Astrocyte (in vitro differentiated cells and primary cell): ENCODE data around the gene STXBP2. TPM values are rescaled to one million over a fixed set of nuclear protein-coding genes. Genes with fewer than 3 reads are reported as not detected.

Experiments used
- DNase-seq: peaks from one replicate; pipeline ENCODE4 v3.0.0-alpha.2; 2010; ENCODE audit warnings: low read depth
- FAIRE-seq: peaks from 2 replicates; lab custom pipeline; 2011; peaks lifted over from hg19 to GRCh38; lab: Jason Lieb, UNC
- H2AFZ ChIP-seq: 2 replicates; pipeline ENCODE4 v1.6.0; 2012; ENCODE audit warnings: low read depth, low read length, inconsistent platforms
- H3K27ac ChIP-seq: 2 replicates; pipeline ENCODE4 v1.5.1; 2011; ENCODE audit warnings: low read depth, low read length, inconsistent platforms
- H3K27me3 ChIP-seq: 2 replicates; pipeline ENCODE4 v1.6.0; 2011; ENCODE audit warnings: low read length, inconsistent platforms; ENCODE audit not compliant: insufficient read depth
- H3K36me3 ChIP-seq: 2 replicates; pipeline ENCODE4 v1.5.1; 2011; ENCODE audit warnings: low read length, inconsistent platforms; ENCODE audit not compliant: insufficient read depth
- H3K4me1 ChIP-seq: 2 replicates; pipeline ENCODE4 v1.5.1; 2011; ENCODE audit warnings: low read length, inconsistent platforms; ENCODE audit not compliant: insufficient read depth
- H3K4me2 ChIP-seq: 2 replicates; pipeline ENCODE4 v1.6.0; 2012; ENCODE audit warnings: low read length, inconsistent platforms
- H3K4me3 ChIP-seq: 2 replicates; pipeline ENCODE4 v1.5.1; 2011; ENCODE audit warnings: low read depth, mild to moderate bottlenecking, low read length, inconsistent platforms; ENCODE audit not compliant: insufficient read depth
- H3K79me2 ChIP-seq: 2 replicates; pipeline ENCODE4 v1.6.0; 2012; ENCODE audit warnings: mild to moderate bottlenecking, low read length, inconsistent platforms; ENCODE audit not compliant: insufficient read depth
- H3K9ac ChIP-seq: 2 replicates; pipeline ENCODE4 v1.6.0; 2012; ENCODE audit warnings: mild to moderate bottlenecking, low read length, inconsistent platforms
- H3K9me3 ChIP-seq: 2 replicates; pipeline ENCODE4 v1.5.1; 2012; ENCODE audit warnings: low read depth, mild to moderate bottlenecking, low read length, inconsistent platforms; ENCODE audit not compliant: insufficient read depth
- H4K20me1 ChIP-seq: 2 replicates; pipeline ENCODE4 v1.6.0; 2012; ENCODE audit warnings: low read length, inconsistent platforms; ENCODE audit not compliant: insufficient read depth
- H3K27ac Mint-ChIP-seq: one replicate; pipeline ENCODE4 v1.8.0; 2021; ENCODE audit warnings: mild to moderate bottlenecking, mixed read lengths; ENCODE audit not compliant: unreplicated experiment
- H3K27me3 Mint-ChIP-seq: one replicate; pipeline ENCODE4 v1.8.0; 2021; ENCODE audit warnings: low read depth, mixed read lengths; ENCODE audit not compliant: unreplicated experiment
- H3K36me3 Mint-ChIP-seq: one replicate; pipeline ENCODE4 v1.8.0; 2021; ENCODE audit warnings: low read depth, mixed read lengths; ENCODE audit not compliant: unreplicated experiment
- H3K4me1 Mint-ChIP-seq: one replicate; pipeline ENCODE4 v1.8.0; 2021; ENCODE audit warnings: low read depth, mixed read lengths; ENCODE audit not compliant: unreplicated experiment
- H3K4me3 Mint-ChIP-seq: one replicate; pipeline ENCODE4 v1.8.0; 2021; ENCODE audit warnings: mild to moderate bottlenecking, moderate library complexity, mixed read lengths; ENCODE audit not compliant: unreplicated experiment
- H3K9me3 Mint-ChIP-seq: one replicate; pipeline ENCODE4 v1.8.0; 2021; ENCODE audit warnings: mild to moderate bottlenecking, mixed read lengths; ENCODE audit not compliant: unreplicated experiment
- EZH2 ChIP-seq: IDR thresholded peaks from 2 replicates; pipeline ENCODE4 v1.6.1; 2012; ENCODE audit warnings: mild to moderate bottlenecking, low read length, inconsistent platforms; ENCODE audit not compliant: insufficient read depth
- total RNA-seq: library from RNA; stranded (reverse); gene quantifications from 2 replicates; pipeline ENCODE4 v1.2.1, GENCODE V29; 2021
- TF ChIP-seq, protein P1 (sequence below): IDR thresholded peaks from 2 replicates; pipeline ENCODE4 v1.5.1; 2011; ENCODE audit warnings: low read depth, mild to moderate bottlenecking, inconsistent platforms, low read length, moderate library complexity; ENCODE audit not compliant: insufficient read depth

The STXBP2 gene
- total RNA-seq, 1 donor from 2014 or later = 49.6 TPM

DNA sequence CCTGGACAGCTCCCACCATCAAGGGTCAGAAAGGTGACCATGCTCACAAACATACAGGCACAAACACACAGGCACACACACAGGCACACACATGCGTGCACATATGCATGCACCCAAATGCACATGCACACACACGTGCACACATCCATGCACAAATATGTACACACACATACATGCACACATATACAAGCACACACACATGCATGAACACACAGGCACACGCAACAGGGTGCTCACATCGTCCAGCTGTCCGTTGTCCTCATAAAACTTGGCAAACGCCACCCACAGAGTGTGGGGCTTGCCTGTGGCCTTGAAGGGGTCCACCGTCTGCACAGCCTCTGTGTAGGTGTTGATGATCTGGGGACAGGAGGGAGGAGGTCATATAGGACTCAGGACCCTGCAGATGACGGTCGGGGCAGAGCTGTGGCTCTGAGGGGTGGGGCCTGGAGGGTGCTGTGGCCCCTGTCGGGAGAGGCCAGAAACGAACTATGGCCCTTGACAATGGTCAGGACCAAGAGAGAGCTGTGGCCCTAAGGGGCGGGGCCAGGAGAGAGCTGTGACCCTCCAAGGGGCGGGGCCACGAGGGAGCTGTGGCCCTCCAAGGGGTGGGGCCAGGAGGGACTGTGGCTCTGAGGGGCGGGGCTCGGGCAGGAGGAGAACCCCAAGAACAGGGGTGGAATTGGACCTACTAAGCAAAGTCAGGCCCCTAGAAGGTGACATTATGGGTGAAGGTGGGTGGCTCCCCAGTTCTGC lies 13.8 kb upstream of the STXBP2 start:
- Histone ChIP-seq H2AFZ (no peak overlapping the region), H3K4me1 (no peaks in the 10 kb centered on the region), H3K4me3 (no peak overlapping the region), H4K20me1 (peaks cover 14% of the 10 kb centered on the region), H3K27me3 (no peaks in the 10 kb centered on the region), H3K9ac (no peak overlapping the region), H3K27ac (no peak overlapping the region), H3K9me3 (no peaks in the 10 kb centered on the region), H3K4me2 (no peak overlapping the region), H3K36me3 (peaks cover 4% of the 10 kb centered on the region), H3K79me2 (peaks cover 30% of the 10 kb centered on the region)
- H3K4me1 Mint-ChIP-seq = peaks cover 4% of the 10 kb centered on the region
- peaks cover 18% of the 10 kb centered on the region for H3K36me3 Mint-ChIP-seq
- TF ChIP-seq, protein P1, sequence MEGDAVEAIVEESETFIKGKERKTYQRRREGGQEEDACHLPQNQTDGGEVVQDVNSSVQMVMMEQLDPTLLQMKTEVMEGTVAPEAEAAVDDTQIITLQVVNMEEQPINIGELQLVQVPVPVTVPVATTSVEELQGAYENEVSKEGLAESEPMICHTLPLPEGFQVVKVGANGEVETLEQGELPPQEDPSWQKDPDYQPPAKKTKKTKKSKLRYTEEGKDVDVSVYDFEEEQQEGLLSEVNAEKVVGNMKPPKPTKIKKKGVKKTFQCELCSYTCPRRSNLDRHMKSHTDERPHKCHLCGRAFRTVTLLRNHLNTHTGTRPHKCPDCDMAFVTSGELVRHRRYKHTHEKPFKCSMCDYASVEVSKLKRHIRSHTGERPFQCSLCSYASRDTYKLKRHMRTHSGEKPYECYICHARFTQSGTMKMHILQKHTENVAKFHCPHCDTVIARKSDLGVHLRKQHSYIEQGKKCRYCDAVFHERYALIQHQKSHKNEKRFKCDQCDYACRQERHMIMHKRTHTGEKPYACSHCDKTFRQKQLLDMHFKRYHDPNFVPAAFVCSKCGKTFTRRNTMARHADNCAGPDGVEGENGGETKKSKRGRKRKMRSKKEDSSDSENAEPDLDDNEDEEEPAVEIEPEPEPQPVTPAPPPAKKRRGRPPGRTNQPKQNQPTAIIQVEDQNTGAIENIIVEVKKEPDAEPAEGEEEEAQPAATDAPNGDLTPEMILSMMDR = no peak
- TF ChIP-seq EZH2 = no peak
- FAIRE-seq (no peak), DNase-seq (no peak)
- H3K27me3 Mint-ChIP-seq = no peaks in the 10 kb centered on the region
- no peaks in the 10 kb centered on the region for H3K9me3 Mint-ChIP-seq
- no peak overlapping the region for H3K27ac Mint-ChIP-seq
- no peak overlapping the region for H3K4me3 Mint-ChIP-seq

DNA sequence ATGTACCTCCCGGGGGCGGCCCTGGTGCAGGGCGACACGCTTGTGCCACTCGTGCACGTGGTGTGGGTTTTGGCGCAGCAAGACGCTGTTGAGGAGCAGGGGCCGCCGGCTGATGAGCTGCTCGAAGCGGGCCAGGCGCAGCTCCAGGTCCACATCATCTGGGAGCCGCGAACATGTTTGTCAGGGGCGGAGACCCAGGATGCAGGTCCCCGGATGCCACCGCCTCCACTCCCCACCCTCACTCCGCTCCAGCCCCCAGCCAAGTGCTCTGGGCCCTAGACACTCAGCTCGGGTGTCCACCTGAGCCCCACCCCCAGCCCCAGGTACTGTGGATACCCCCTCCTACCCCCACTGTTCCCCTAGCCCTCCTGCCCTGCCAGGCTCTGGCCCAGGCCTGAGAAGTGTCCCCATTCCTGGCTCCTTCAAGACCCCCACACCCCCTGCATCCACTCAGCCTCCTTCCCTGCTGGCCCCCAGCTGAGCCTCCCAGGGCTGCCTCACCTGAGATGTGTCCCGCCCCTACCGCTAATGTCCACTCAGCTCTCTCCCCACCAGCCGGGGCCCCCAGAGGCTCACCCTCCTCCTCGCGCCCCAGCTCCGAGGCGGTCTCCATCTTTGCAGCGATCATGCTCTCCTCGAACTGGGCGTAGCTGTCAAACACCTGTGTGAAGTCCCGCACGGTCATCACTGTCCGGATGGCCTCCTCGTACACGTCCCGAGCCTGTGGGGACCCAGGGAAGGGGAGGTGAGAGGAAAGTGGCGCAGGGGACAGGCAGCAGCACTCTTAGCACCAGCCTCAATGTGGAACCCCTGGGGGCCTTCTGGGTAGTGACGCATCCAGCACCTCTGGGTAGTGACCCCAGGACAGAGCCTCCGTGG lies 12.9 kb upstream of the STXBP2 start:
- H3K9me3 ChIP-seq = no peaks in the 10 kb centered on the region
- no peak for DNase-seq
- TF ChIP-seq EZH2 = no peak
- TF ChIP-seq, protein P1 = no peak
- H3K4me1 ChIP-seq = peaks cover 5% of the 10 kb centered on the region
- H3K27ac Mint-ChIP-seq = no peak overlapping the region
- no peak for FAIRE-seq
- no peak overlapping the region for H3K4me3 ChIP-seq
- H3K27me3 ChIP-seq = no peaks in the 10 kb centered on the region
- H2AFZ ChIP-seq = no peak overlapping the region
- no peaks in the 10 kb centered on the region for H3K27me3 Mint-ChIP-seq
- H3K79me2 ChIP-seq = peaks cover 38% of the 10 kb centered on the region
- H3K36me3 ChIP-seq = peaks cover 4% of the 10 kb centered on the region
- H3K9ac ChIP-seq = no peak overlapping the region
- H3K9me3 Mint-ChIP-seq = peaks cover 1% of the 10 kb centered on the region
- peaks cover 13% of the 10 kb centered on the region for H3K36me3 Mint-ChIP-seq
- no peak overlapping the region for H3K4me2 ChIP-seq
- peaks cover 17% of the 10 kb centered on the region for H4K20me1 ChIP-seq
- H3K27ac ChIP-seq = no peak overlapping the region
- H3K4me3 Mint-ChIP-seq = no peak overlapping the region
- H3K4me1 Mint-ChIP-seq = peaks cover 5% of the 10 kb centered on the region
